Panc1 (cell line): ENCODE data around the gene MAB21L2. TPM values are rescaled to one million over a fixed set of nuclear protein-coding genes. Genes with fewer than 3 reads are reported as not detected.

Experiments
- ATAC-seq: fragments of 200-7000 bp; cut with Tn5 transposase; 2 replicates; pipeline ENCODE4 v1.9.1; 2020; ENCODE audit warnings: mild to moderate bottlenecking, moderate library complexity
- BruUV-seq: library from RNA; stranded (reverse); fragments of 400-500 nt; replicated peaks from 2 replicates; lab custom pipeline; 2021; lab: Mats Ljungman, UMichigan
- CTCF ChIA-PET: fragments of 300-600 bp; sonication (Branson Sonifier 250); formaldehyde crosslinking; loops from one replicate; lab custom pipeline; 2022; ENCODE audit warnings: antibody characterized with exemption; lab: Charles Lee
- POLR2A ChIA-PET: fragments of 300-600 bp; sonication (Branson Sonifier 250); formaldehyde crosslinking; loops from one replicate; lab custom pipeline; 2022; ENCODE audit warnings: antibody characterized with exemption; lab: Charles Lee
- DNase-seq: peaks from one replicate; pipeline ENCODE4 v3.0.0-alpha.2; 2010; ENCODE audit warnings: low read depth, low spot score
- H3K27ac ChIP-seq: 2 replicates; pipeline ENCODE4 v1.5.1; 2011; ENCODE audit warnings: mild to moderate bottlenecking, low read length, inconsistent platforms
- H3K27me3 ChIP-seq: fragments of 200-500 bp; sonication (Bioruptor generic); 2 replicates; pipeline ENCODE4 v1.6.0; 2014; ENCODE audit warnings: low read length, inconsistent platforms; ENCODE audit not compliant: control insufficient read depth, insufficient read depth
- H3K36me3 ChIP-seq: fragments of 200-500 bp; sonication (Bioruptor generic); 2 replicates; pipeline ENCODE4 v1.5.1; 2014; ENCODE audit warnings: inconsistent platforms, mild to moderate bottlenecking, low read length, moderate library complexity; ENCODE audit not compliant: control insufficient read depth, insufficient read depth
- H3K4me1 ChIP-seq: 2 replicates; pipeline ENCODE4 v1.5.1; 2011; ENCODE audit warnings: inconsistent platforms, mild to moderate bottlenecking, low read length, moderate library complexity; ENCODE audit not compliant: control insufficient read depth, insufficient read depth
- H3K4me3 ChIP-seq, 2 experiments: 2 replicates each; pipeline ENCODE4 v1.5.1; 2011 to 2012; ENCODE audit warnings: low read depth in 2 of 2, low read length in 2 of 2, mild to moderate bottlenecking in 2 of 2, inconsistent platforms in 1 of 2, moderate library complexity in 1 of 2
- H3K9me3 ChIP-seq: fragments of 200-500 bp; sonication (Bioruptor generic); 2 replicates; pipeline ENCODE4 v1.5.1; 2014; ENCODE audit warnings: low read depth, mild to moderate bottlenecking, inconsistent platforms, low read length, moderate library complexity; ENCODE audit not compliant: control insufficient read depth, insufficient read depth
- CTCF ChIP-seq: fragments of 450-650 bp; IDR thresholded peaks from 2 replicates; pipeline ENCODE4 v1.5.1; 2017; ENCODE audit warnings: mild to moderate bottlenecking
- POLR2AphosphoS5 ChIP-seq: IDR thresholded peaks from 2 replicates; pipeline ENCODE4 v1.6.1; 2012; ENCODE audit warnings: mild to moderate bottlenecking, low read depth, low read length, moderate library complexity
- REST ChIP-seq, 2 experiments: IDR thresholded peaks; 2 replicates each; pipeline ENCODE4 v1.6.1; 2011 to 2012; ENCODE audit warnings: low read depth in 2 of 2, control low read depth in 1 of 2, low read length in 1 of 2, mild to moderate bottlenecking in 1 of 2, moderate library complexity in 1 of 2; ENCODE audit not compliant: insufficient read depth in 1 of 2
- SIN3A ChIP-seq: IDR thresholded peaks from 2 replicates; pipeline ENCODE4 v1.6.1; 2012; ENCODE audit warnings: low read depth, mild to moderate bottlenecking, low read length, moderate library complexity, borderline replicate concordance; ENCODE audit not compliant: insufficient read depth
- TCF7L2 ChIP-seq: IDR thresholded peaks from 2 replicates; pipeline ENCODE4 v1.6.1; 2011; ENCODE audit warnings: mild to moderate bottlenecking, low read depth, low read length, inconsistent platforms
- in situ Hi-C: cut with HindIII; loops from 2 replicates; pipeline ENCODE4 v1.10.0; 2016; ENCODE audit warnings: low sequenced_read_pairs, low pct_unique_long_range_greater_than_20kb
- intact Hi-C: fragments of 100-400 bp; cut with micrococcal nuclease; formaldehyde crosslinking; loops from one replicate; pipeline ENCODE4 v1.10.0; 2022; ENCODE audit not compliant: unreplicated experiment
- total RNA-seq: library from RNA; stranded (reverse); gene quantifications from one replicate; pipeline ENCODE4 v1.2.1, GENCODE V29; 2021; ENCODE audit not compliant: unreplicated experiment

Gene MAB21L2
- total RNA-seq, 1 experiment from 2014 or later = not detected

- CTCF ChIA-PET = no interaction called here
- H3K27me3 ChIP-seq = no peaks in the 10 kb centered on the region
- POLR2A ChIA-PET = no interaction called here
- ATAC-seq (no peak), DNase-seq (no peak)
- no peak overlapping the region for H3K27ac ChIP-seq
- intact Hi-C loops (no loop called here), in situ Hi-C loops (no loop called here)
- TF ChIP-seq TCF7L2 = no peak
- H3K4me3 ChIP-seq = no peak overlapping the region
- H3K9me3 ChIP-seq = no peaks in the 10 kb centered on the region
- no peaks in the 10 kb centered on the region for H3K36me3 ChIP-seq
- no TSS peak for BruUV-seq
- no peaks in the 10 kb centered on the region; the same call in 1 of the 2 replicates for H3K4me1 ChIP-seq
These were observed 7.3 kb upstream of the MAB21L2 start for GRCh38 chr4:150574678-150575077.

GRCh38 chr4:150577796-150578195, 4.2 kb upstream of the MAB21L2 start:
- BruUV-seq = no TSS peak
- Histone ChIP-seq H3K36me3 (no peaks in the 10 kb centered on the region), H3K4me1 (no peaks in the 10 kb centered on the region), H3K4me3 (no peak overlapping the region), H3K27ac (no peak overlapping the region), H3K27me3 (no peaks in the 10 kb centered on the region), H3K9me3 (no peaks in the 10 kb centered on the region)
- DNase-seq (no peak), ATAC-seq (no peak)
- TF ChIP-seq SIN3A = no peak
- TF ChIP-seq TCF7L2 = no peak
- TF ChIP-seq CTCF = no peak
- no peak for TF ChIP-seq POLR2AphosphoS5
- no peak for TF ChIP-seq REST (IDR thresholded peaks at IDR 0.05; ENCODE audit: insufficient read depth in 1 of 2, low read depth in 2 of 2, low read length in 1 of 2)
- ChIA-PET CTCF (no interaction called here), POLR2A (no interaction called here)
- in situ Hi-C loops (no loop called here), intact Hi-C loops (no loop called here)

GRCh38 chr4:150578745-150579501, 3.0 kb upstream of the MAB21L2 start:
- no peak for DNase-seq
- no TSS peak for BruUV-seq
- intact Hi-C loops = no loop called here
- H3K9me3 ChIP-seq = no peaks in the 10 kb centered on the region
- no peaks in the 10 kb centered on the region for H3K4me1 ChIP-seq
- no peaks in the 10 kb centered on the region for H3K27me3 ChIP-seq
- TF ChIP-seq REST (IDR thresholded peaks at IDR 0.05; ENCODE audit: insufficient read depth in 1 of 2, low read depth in 2 of 2, low read length in 1 of 2) = no peak
- TF ChIP-seq SIN3A = no peak
- TF ChIP-seq TCF7L2 = no peak
- TF ChIP-seq POLR2AphosphoS5 = no peak
- TF ChIP-seq CTCF = no peak
- H3K4me3 ChIP-seq = no peak overlapping the region; a peak in 1 of 4 replicates
- in situ Hi-C loops = no loop called here
- ChIA-PET CTCF (interaction anchor here (0.5 kb wide), 1 partner anchor 206 kb away, joined by 5 read pairs; no protein-coding TSS in a partner anchor), POLR2A (no interaction called here)
- ATAC-seq = no peak
- H3K27ac ChIP-seq = no peak overlapping the region
- H3K36me3 ChIP-seq = no peaks in the 10 kb centered on the region
